Ectodermal cell (in vitro differentiated cells): ENCODE measurements around the gene ARHGAP18.

ENCODE experiments used
- H3K27ac ChIP-seq: 2 replicates; pipeline ENCODE4 v1.7.0; 2013; ENCODE audit warnings: mild to moderate bottlenecking, low read depth, low read length; ENCODE audit not compliant: insufficient read depth, poor library complexity, severe bottlenecking
- H3K27me3 ChIP-seq: 2 replicates; pipeline ENCODE4 v1.7.0; 2013; ENCODE audit warnings: mild to moderate bottlenecking, low read length; ENCODE audit not compliant: insufficient read depth, control insufficient read depth, poor library complexity, severe bottlenecking
- H3K36me3 ChIP-seq: one replicate; pipeline ENCODE4 v1.7.0; 2013; ENCODE audit warnings: low read length; ENCODE audit not compliant: control insufficient read depth, insufficient read depth
- H3K4me1 ChIP-seq: one replicate; pipeline ENCODE4 v1.7.0; 2013; ENCODE audit warnings: low read length; ENCODE audit not compliant: control insufficient read depth, insufficient read depth
- H3K4me3 ChIP-seq: 2 replicates; pipeline ENCODE4 v1.7.0; 2013; ENCODE audit warnings: low read depth, low read length, control low read depth; ENCODE audit not compliant: insufficient read depth
- H3K9me3 ChIP-seq: 2 replicates; pipeline ENCODE4 v1.7.0; 2013; ENCODE audit warnings: mild to moderate bottlenecking, low read length, moderate library complexity; ENCODE audit not compliant: control insufficient read depth
- WGBS, 2 experiments: methylation state at CpG; one replicate each; pipeline ENCODE4 v1.1.7; 2013; ENCODE audit warnings: missing lambda C conversion rate in 2 of 2; 5-methylcytosine and 5-hydroxymethylcytosine counted together

The ARHGAP18 gene

GRCh38 chr6:129695373-129696027, 14.5 kb downstream of the ARHGAP18 start:
- 71% methylated on average over 1 of the region's 3 CpGs; no CpG with 5 or more reads in 1 of the 2 experiments for WGBS, 2 experiments
- no peak overlapping the region for H3K4me3 ChIP-seq
- no peaks in the 10 kb centered on the region for H3K9me3 ChIP-seq
- no peak overlapping the region for H3K27ac ChIP-seq
- peaks cover 8% of the 10 kb centered on the region for H3K4me1 ChIP-seq
- no peaks in the 10 kb centered on the region for H3K36me3 ChIP-seq
- H3K27me3 ChIP-seq = no peaks in the 10 kb centered on the region

GRCh38 chr6:129694036-129694435, 15.9 kb downstream of the ARHGAP18 start:
- H3K27me3 ChIP-seq = no peaks in the 10 kb centered on the region
- WGBS, 2 experiments = 95 to 96% methylated on average over 2 of the region's 2 CpGs
- no peak overlapping the region for H3K4me3 ChIP-seq
- no peak overlapping the region for H3K27ac ChIP-seq
- no peaks in the 10 kb centered on the region for H3K36me3 ChIP-seq
- no peaks in the 10 kb centered on the region for H3K9me3 ChIP-seq
- peaks cover 8% of the 10 kb centered on the region for H3K4me1 ChIP-seq

- 90 to 100% methylated on average over 2 of the region's 2 CpGs for WGBS, 2 experiments
- Histone ChIP-seq H3K4me3 (no peak overlapping the region), H3K4me1 (peaks cover 8% of the 10 kb centered on the region), H3K27ac (no peak overlapping the region), H3K36me3 (no peaks in the 10 kb centered on the region), H3K27me3 (no peaks in the 10 kb centered on the region), H3K9me3 (no peaks in the 10 kb centered on the region)
Measured at GRCh38 chr6:129692467-129692866, 17.5 kb downstream of the ARHGAP18 start.

- no peak overlapping the region for H3K27ac ChIP-seq
- H3K4me1 ChIP-seq = peaks cover 8% of the 10 kb centered on the region
- no peaks in the 10 kb centered on the region for H3K9me3 ChIP-seq
- no peaks in the 10 kb centered on the region for H3K36me3 ChIP-seq
- 85 to 88% methylated on average over 1 of the region's 1 CpG for WGBS, 2 experiments
- H3K4me3 ChIP-seq = no peak overlapping the region
- H3K27me3 ChIP-seq = no peaks in the 10 kb centered on the region
Measured at GRCh38 chr6:129691709-129692108, 18.3 kb downstream of the ARHGAP18 start.

GRCh38 chr6:129691043-129691640, 18.8 kb downstream of the ARHGAP18 start:
- Histone ChIP-seq H3K36me3 (no peaks in the 10 kb centered on the region), H3K4me3 (no peak overlapping the region), H3K27me3 (no peaks in the 10 kb centered on the region), H3K4me1 (peaks cover 8% of the 10 kb centered on the region), H3K27ac (no peak overlapping the region), H3K9me3 (no peaks in the 10 kb centered on the region)
- 92 to 98% methylated on average over 4 to 5 of the region's 5 CpGs for WGBS, 2 experiments

GRCh38 chr6:129686941-129687627, 22.9 kb downstream of the ARHGAP18 start:
- Histone ChIP-seq H3K4me1 (no peaks in the 10 kb centered on the region), H3K36me3 (no peaks in the 10 kb centered on the region), H3K27me3 (no peaks in the 10 kb centered on the region), H3K27ac (no peak overlapping the region), H3K9me3 (no peaks in the 10 kb centered on the region), H3K4me3 (no peak overlapping the region)
- WGBS, 2 experiments = 90 to 92% methylated on average over 7 of the region's 7 CpGs

GRCh38 chr6:129685662-129686031, 24.3 kb downstream of the ARHGAP18 start:
- Histone ChIP-seq H3K27me3 (no peaks in the 10 kb centered on the region), H3K36me3 (no peaks in the 10 kb centered on the region), H3K9me3 (no peaks in the 10 kb centered on the region), H3K4me1 (no peaks in the 10 kb centered on the region), H3K4me3 (no peak overlapping the region), H3K27ac (no peak overlapping the region)
- WGBS, 2 experiments = 92 to 99% methylated on average over 5 of the region's 5 CpGs

GRCh38 chr6:129684903-129685661, 24.9 kb downstream of the ARHGAP18 start:
- Histone ChIP-seq H3K36me3 (no peaks in the 10 kb centered on the region), H3K27ac (no peak overlapping the region), H3K27me3 (no peaks in the 10 kb centered on the region), H3K4me1 (no peaks in the 10 kb centered on the region), H3K9me3 (no peaks in the 10 kb centered on the region), H3K4me3 (no peak overlapping the region)
- WGBS, 2 experiments = 92 to 96% methylated on average over 7 of the region's 8 CpGs

- H3K4me3 ChIP-seq = no peak overlapping the region
- H3K4me1 ChIP-seq = no peaks in the 10 kb centered on the region
- no peaks in the 10 kb centered on the region for H3K36me3 ChIP-seq
- H3K27ac ChIP-seq = no peak overlapping the region
- no peaks in the 10 kb centered on the region for H3K9me3 ChIP-seq
- WGBS, 2 experiments = 90 to 95% methylated on average over 5 to 6 of the region's 6 CpGs
- H3K27me3 ChIP-seq = no peaks in the 10 kb centered on the region
Measured at GRCh38 chr6:129684323-129684884, 25.6 kb downstream of the ARHGAP18 start.
